ENCODE results near the gene RLF.
A peak's percentile ranks its signal among the peaks of the same experiment; 100 is the strongest.

RLF gene

GRCh38 chr1:40161125-40161887 lies at the start of gene RLF:
Gene RLF, plus strand, starts transcription at chr1:40161387. Its CDS starts 13 bp downstream, at chr1:40161400.
- DNase-seq, result peak; percentile 98

GRCh38 chr1:40114400-40114799 lies 46.8 kb upstream of the RLF start:
- DNase-seq, result no peak

GRCh38 chr1:40120128-40120527 lies 41.1 kb upstream of the RLF start:
- no peak for DNase-seq

GRCh38 chr1:40122855-40123254 lies 38.3 kb upstream of the RLF start:
- no peak for DNase-seq

- DNase-seq, result no peak
Observed at GRCh38 chr1:40130892-40131291, 30.3 kb upstream of the RLF start.

GRCh38 chr1:40132383-40133311 lies 28.5 kb upstream of the RLF start:
- no peak for DNase-seq

GRCh38 chr1:40133312-40133665 lies 27.9 kb upstream of the RLF start:
- no peak for DNase-seq

- peak; percentile 24 for DNase-seq
Observed at GRCh38 chr1:40133839-40134238, 27.3 kb upstream of the RLF start.

GRCh38 chr1:40140211-40140973 lies 20.8 kb upstream of the RLF start:
- no peak for DNase-seq

- no peak for DNase-seq
Observed at GRCh38 chr1:40141878-40142535, 19.2 kb upstream of the RLF start.

GRCh38 chr1:40143891-40144575 lies 17.2 kb upstream of the RLF start:
- DNase-seq, result peak; percentile 85

GRCh38 chr1:40151457-40152079 lies 9.6 kb upstream of the RLF start:
- DNase-seq, result no peak

- peak; percentile 62 for DNase-seq
Observed at GRCh38 chr1:40153073-40153770, 8.0 kb upstream of the RLF start.

GRCh38 chr1:40155135-40155534 lies 6.1 kb upstream of the RLF start:
- no peak for DNase-seq

GRCh38 chr1:40155910-40156309 lies 5.3 kb upstream of the RLF start:
- no peak for DNase-seq

- no peak for DNase-seq
Observed at GRCh38 chr1:40160806-40161124, 422 bp upstream of the RLF start.

- no peak for DNase-seq
Observed at GRCh38 chr1:40161888-40162397, 756 bp downstream of the RLF start.

- DNase-seq, result no peak
Observed at GRCh38 chr1:40162753-40163441, 1.7 kb downstream of the RLF start.

- DNase-seq, result no peak
Observed at GRCh38 chr1:40167317-40167716, 6.1 kb downstream of the RLF start.

- DNase-seq, result no peak
Observed at GRCh38 chr1:40171036-40171435, 9.8 kb downstream of the RLF start.

Measured in RPMI8226 (cell line).